HCT116 (cell line): Measurements from ENCODE around the gene DHX40. TPM values are rescaled to one million over a fixed set of nuclear protein-coding genes. Genes with fewer than 3 reads are reported as not detected.

Source experiments
- ATAC-seq: fragments of 200-7000 bp; cut with Tn5 transposase; 2 replicates; pipeline ENCODE4 v1.9.1; 2020; ENCODE audit warnings: mild to moderate bottlenecking, moderate library complexity
- BruUV-seq: library from RNA; stranded (reverse); fragments of 400-500 nt; replicated peaks from 2 replicates; lab custom pipeline; 2021; lab: Mats Ljungman, UMichigan
- CTCF ChIA-PET: fragments of 300-600 bp; sonication (Branson Sonifier 250); formaldehyde crosslinking; loops from one replicate; lab custom pipeline; 2021; ENCODE audit warnings: antibody characterized with exemption; lab: Charles Lee
- POLR2A ChIA-PET: fragments of 300-600, 350-600 bp; sonication (Branson Sonifier 250); formaldehyde crosslinking; loops from one replicate; lab custom pipeline; 2021; ENCODE audit warnings: antibody characterized with exemption; lab: Charles Lee
- RAD21 ChIA-PET, 2 experiments: fragments of 300-600 bp; sonication (Branson Sonifier 250); formaldehyde crosslinking; loops; one replicate each; lab custom pipeline; 2023; ENCODE audit warnings: low total read pairs in 2 of 2; ENCODE audit not compliant: uncharacterized antibody in 2 of 2, unreplicated experiment in 2 of 2, low non-redundant PET in 1 of 2; lab: Charles Lee
- DNase-seq: peaks from one replicate; pipeline ENCODE4 v3.0.0-alpha.2; 2010; ENCODE audit warnings: low read depth, low spot score
- H2AFZ ChIP-seq: fragments of 200-600 bp; shearing (Covaris generic), sonication (generic); 2 replicates; pipeline ENCODE4 v1.6.1; 2017; ENCODE audit warnings: low read depth, mixed run types, mixed read lengths, antibody characterized with exemption, low read length; ENCODE audit not compliant: poor library complexity, severe bottlenecking
- H3K27ac ChIP-seq: 2 replicates; pipeline ENCODE4 v1.5.1; 2012; ENCODE audit warnings: low read depth, low read length
- H3K27me3 ChIP-seq: fragments of 200-600 bp; sonication (generic); 2 replicates; pipeline ENCODE4 v1.6.1; 2016; ENCODE audit warnings: mixed run types, low read length, mixed read lengths; ENCODE audit not compliant: insufficient read depth
- H3K36me3 ChIP-seq, 2 experiments: fragments of 200-500 bp in 1 of 2; fragments of 200-600 bp in 1 of 2; sonication (Bioruptor generic) in 1 of 2; sonication (generic) in 1 of 2; 2 replicates each; pipeline versions ENCODE4 v1.5.1 to v1.6.1; 2014 to 2016; ENCODE audit warnings: low read length in 2 of 2, inconsistent platforms in 1 of 2, mixed read lengths in 1 of 2, mixed run types in 1 of 2; ENCODE audit not compliant: insufficient read depth in 2 of 2, control insufficient read depth in 1 of 2
- H3K4me1 ChIP-seq, 2 experiments: fragments of 200-600 bp in 1 of 2; sonication (generic) in 1 of 2; 2 replicates each; pipeline versions ENCODE4 v1.5.1 to v1.6.1; 2012 to 2017; ENCODE audit warnings: low read length in 2 of 2, inconsistent platforms in 1 of 2, mild to moderate bottlenecking in 1 of 2, mixed read lengths in 1 of 2, mixed run types in 1 of 2, moderate library complexity in 1 of 2; ENCODE audit not compliant: insufficient read depth in 2 of 2, control insufficient read depth in 1 of 2
- H3K4me2 ChIP-seq: fragments of 200-600 bp; sonication (generic); 2 replicates; pipeline ENCODE4 v1.6.1; 2017; ENCODE audit warnings: mixed run types, low read length, mixed read lengths
- H3K4me3 ChIP-seq, 2 experiments: fragments of 200-600 bp in 1 of 2; sonication (generic) in 1 of 2; replicated peaks in 1 of 2; 2 replicates each; pipeline ENCODE4 v1.5.1; 2011 to 2016; ENCODE audit warnings: low read length in 2 of 2, control low read depth in 1 of 2, low read depth in 1 of 2, mild to moderate bottlenecking in 1 of 2, mixed read lengths in 1 of 2, mixed run types in 1 of 2
- H3K79me2 ChIP-seq: fragments of 200-600 bp; sonication (generic); 2 replicates; pipeline ENCODE4 v1.6.1; 2017; ENCODE audit warnings: mild to moderate bottlenecking, mixed run types, low read length, moderate library complexity, mixed read lengths; ENCODE audit not compliant: insufficient read depth
- H3K9ac ChIP-seq: fragments of 200-600 bp; sonication (generic); 2 replicates; pipeline ENCODE4 v1.6.1; 2016; ENCODE audit warnings: low read length, mixed read lengths
- H3K9me2 ChIP-seq: fragments of 200-600 bp; sonication (generic), shearing (Covaris generic); 2 replicates; pipeline ENCODE4 v1.6.1; 2017; ENCODE audit warnings: mixed run types, mild to moderate bottlenecking, moderate library complexity; ENCODE audit not compliant: insufficient read depth
- H3K9me3 ChIP-seq, 2 experiments: fragments of 200-500 bp in 1 of 2; fragments of 200-600 bp in 1 of 2; sonication (Bioruptor generic) in 1 of 2; sonication (generic) in 1 of 2; 2 replicates each; pipeline ENCODE4 v1.6.1; 2014 to 2017; ENCODE audit warnings: low read length in 2 of 2, mixed read lengths in 2 of 2, inconsistent platforms in 1 of 2, low read depth in 1 of 2, mild to moderate bottlenecking in 1 of 2, mixed run types in 1 of 2, moderate library complexity in 1 of 2; ENCODE audit not compliant: control insufficient read depth in 1 of 2, insufficient read depth in 1 of 2
- H4K20me1 ChIP-seq: fragments of 200-600 bp; sonication (generic), shearing (Covaris generic); 2 replicates; pipeline ENCODE4 v1.6.1; 2017; ENCODE audit warnings: mixed run types, mild to moderate bottlenecking, moderate library complexity; ENCODE audit not compliant: insufficient read depth
- CBX3 ChIP-seq: IDR thresholded peaks from 2 replicates; pipeline ENCODE4 v1.6.1; 2012; ENCODE audit warnings: low read depth
- CEBPB ChIP-seq: IDR thresholded peaks from 2 replicates; pipeline ENCODE4 v1.6.1; 2012; ENCODE audit warnings: low read depth
- EGR1 ChIP-seq: IDR thresholded peaks from 2 replicates; pipeline ENCODE4 v1.6.1; 2012; ENCODE audit warnings: low read depth
- ELF1 ChIP-seq: IDR thresholded peaks from 2 replicates; pipeline ENCODE4 v1.6.1; 2012; ENCODE audit warnings: low read depth, borderline replicate concordance
- EZH2 ChIP-seq: fragments of 200-600 bp; sonication (generic); IDR thresholded peaks from 2 replicates; pipeline ENCODE4 v1.6.1; 2017; ENCODE audit warnings: antibody characterized with exemption, mixed run types
- JUND ChIP-seq: IDR thresholded peaks from 2 replicates; pipeline ENCODE4 v1.6.1; 2012
- POLR2A ChIP-seq: IDR thresholded peaks from 2 replicates; pipeline ENCODE4 v1.7.0; 2011; ENCODE audit warnings: borderline replicate concordance; ENCODE audit not compliant: insufficient read depth, insufficient read length; ENCODE audit errors: extremely low read depth
- POLR2AphosphoS5 ChIP-seq: IDR thresholded peaks from 2 replicates; pipeline ENCODE4 v1.6.1; 2011; ENCODE audit warnings: mild to moderate bottlenecking, low read depth, low read length, moderate library complexity
- SIN3A ChIP-seq: IDR thresholded peaks from 2 replicates; pipeline ENCODE4 v1.6.1; 2012; ENCODE audit warnings: low read depth
- SP1 ChIP-seq: IDR thresholded peaks from 2 replicates; pipeline ENCODE4 v1.6.1; 2012; ENCODE audit warnings: low read depth
- TCF7L2 ChIP-seq: IDR thresholded peaks from 2 replicates; pipeline ENCODE4 v1.7.0; 2011; ENCODE audit warnings: borderline replicate concordance, inconsistent platforms; ENCODE audit not compliant: insufficient read depth, insufficient read length; ENCODE audit errors: extremely low read depth
- YY1 ChIP-seq: IDR thresholded peaks from 2 replicates; pipeline ENCODE4 v1.6.1; 2011; ENCODE audit warnings: low read length, low read depth, moderate library complexity, mild to moderate bottlenecking; ENCODE audit not compliant: insufficient replicate concordance; ENCODE audit errors: extremely low read depth
- ZFX ChIP-seq: fragments of 450-650 bp; IDR thresholded peaks from 2 replicates; pipeline ENCODE4 v1.6.1; 2017
- intact Hi-C: fragments of 100-400 bp; cut with micrococcal nuclease; formaldehyde crosslinking; loops from 2 replicates; pipeline ENCODE4 v1.10.0; 2022
- total RNA-seq: library from RNA; stranded (reverse); gene quantifications from one replicate; pipeline ENCODE4 v1.2.1, GENCODE V29; 2021; ENCODE audit not compliant: unreplicated experiment
- TF ChIP-seq, protein P1 (sequence below), 3 experiments: fragments of 200-600 bp in 1 of 3; sonication (generic) in 1 of 3; IDR thresholded peaks in 2 of 3; conservative IDR thresholded peaks in 1 of 3; 2 replicates each; pipeline ENCODE4 v1.5.1; 2012 to 2017; ENCODE audit warnings: low read depth in 2 of 3, low read length in 2 of 3, antibody characterized with exemption in 1 of 3, borderline replicate concordance in 1 of 3, control low read depth in 1 of 3, mild to moderate bottlenecking in 1 of 3, mixed read lengths in 1 of 3, mixed run types in 1 of 3, moderate library complexity in 1 of 3; ENCODE audit not compliant: insufficient read depth in 1 of 3
- TF ChIP-seq, protein P2 (sequence below): IDR thresholded peaks from 2 replicates; pipeline ENCODE4 v1.6.1; 2012; ENCODE audit warnings: low read depth
- TF ChIP-seq, protein P3 (sequence below): IDR thresholded peaks from 2 replicates; pipeline ENCODE4 v1.6.1; 2012
- TF ChIP-seq, protein P4 (sequence below): IDR thresholded peaks from 2 replicates; pipeline ENCODE4 v1.6.1; 2011; ENCODE audit warnings: mild to moderate bottlenecking, low read length, moderate library complexity; ENCODE audit not compliant: insufficient replicate concordance; ENCODE audit errors: extremely low read depth

Gene DHX40
- total RNA-seq, 1 experiment from 2014 or later = 58.7 TPM

DNA sequence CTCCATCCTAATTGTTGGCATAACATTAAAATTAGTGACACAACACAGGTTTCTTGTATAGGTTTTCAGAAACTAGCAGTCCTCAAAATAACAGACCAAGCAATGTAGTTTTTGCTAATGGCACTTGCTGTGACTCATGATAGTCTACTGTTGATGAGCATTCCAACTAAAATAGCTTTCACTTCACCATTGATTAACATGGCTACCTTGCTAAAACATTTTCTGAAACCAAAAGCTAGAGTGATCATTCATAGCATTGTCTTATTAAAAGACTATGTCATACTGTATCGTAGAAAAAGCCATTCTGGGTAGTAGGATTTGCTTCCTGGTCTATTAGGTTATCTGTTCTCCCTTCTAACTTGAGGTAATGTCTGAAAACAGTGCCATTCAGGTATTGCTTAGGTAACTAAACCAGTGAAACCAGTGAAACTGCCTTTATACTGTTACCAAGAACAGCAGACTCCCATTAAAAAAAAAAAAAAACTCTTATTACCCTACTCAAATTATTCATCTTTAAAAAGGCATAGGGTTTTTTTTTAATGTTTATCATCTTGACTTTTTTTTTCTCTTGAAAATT is 51.8 kb downstream of the DHX40 start:
- peaks cover 5 to 6% of the 10 kb centered on the region in 2 experiments; a peak in 2 of 4 replicates for H3K36me3 ChIP-seq
- peaks cover 15% of the 10 kb centered on the region; the same call in 1 of the 2 replicates for H4K20me1 ChIP-seq
- no peak overlapping the region for H2AFZ ChIP-seq
- peak overlapping the region; percentile 98; the same call in 1 of the 2 replicates for H3K9ac ChIP-seq
- ChIA-PET POLR2A (interaction anchor here (1.0 kb wide), 1 partner anchor 8 kb away, joined by 3 read pairs; no protein-coding TSS in a partner anchor), RAD21 (no interaction called here), CTCF (no interaction called here)
- no peak for ATAC-seq
- peaks cover 41% of the 10 kb centered on the region for H3K79me2 ChIP-seq
- H3K9me3 ChIP-seq = no peaks in the 10 kb centered on the region
- peak overlapping the region; percentile 82; the same call in 1 of the 2 replicates for H3K4me2 ChIP-seq
- DNase-seq = no peak
- TF ChIP-seq ZFX = no peak
- TF ChIP-seq, protein P1, sequence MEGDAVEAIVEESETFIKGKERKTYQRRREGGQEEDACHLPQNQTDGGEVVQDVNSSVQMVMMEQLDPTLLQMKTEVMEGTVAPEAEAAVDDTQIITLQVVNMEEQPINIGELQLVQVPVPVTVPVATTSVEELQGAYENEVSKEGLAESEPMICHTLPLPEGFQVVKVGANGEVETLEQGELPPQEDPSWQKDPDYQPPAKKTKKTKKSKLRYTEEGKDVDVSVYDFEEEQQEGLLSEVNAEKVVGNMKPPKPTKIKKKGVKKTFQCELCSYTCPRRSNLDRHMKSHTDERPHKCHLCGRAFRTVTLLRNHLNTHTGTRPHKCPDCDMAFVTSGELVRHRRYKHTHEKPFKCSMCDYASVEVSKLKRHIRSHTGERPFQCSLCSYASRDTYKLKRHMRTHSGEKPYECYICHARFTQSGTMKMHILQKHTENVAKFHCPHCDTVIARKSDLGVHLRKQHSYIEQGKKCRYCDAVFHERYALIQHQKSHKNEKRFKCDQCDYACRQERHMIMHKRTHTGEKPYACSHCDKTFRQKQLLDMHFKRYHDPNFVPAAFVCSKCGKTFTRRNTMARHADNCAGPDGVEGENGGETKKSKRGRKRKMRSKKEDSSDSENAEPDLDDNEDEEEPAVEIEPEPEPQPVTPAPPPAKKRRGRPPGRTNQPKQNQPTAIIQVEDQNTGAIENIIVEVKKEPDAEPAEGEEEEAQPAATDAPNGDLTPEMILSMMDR (IDR thresholded peaks at IDR 0.05 in 2 of 3, conservative IDR thresholded peaks at IDR 0.05 in 1 of 3; ENCODE audit: borderline replicate concordance in 1 of 3, insufficient read depth in 1 of 3, low read depth in 2 of 3, low read length in 2 of 3) = no peak
- no peak for TF ChIP-seq CBX3
- TF ChIP-seq SIN3A = no peak
- TF ChIP-seq, protein P2, sequence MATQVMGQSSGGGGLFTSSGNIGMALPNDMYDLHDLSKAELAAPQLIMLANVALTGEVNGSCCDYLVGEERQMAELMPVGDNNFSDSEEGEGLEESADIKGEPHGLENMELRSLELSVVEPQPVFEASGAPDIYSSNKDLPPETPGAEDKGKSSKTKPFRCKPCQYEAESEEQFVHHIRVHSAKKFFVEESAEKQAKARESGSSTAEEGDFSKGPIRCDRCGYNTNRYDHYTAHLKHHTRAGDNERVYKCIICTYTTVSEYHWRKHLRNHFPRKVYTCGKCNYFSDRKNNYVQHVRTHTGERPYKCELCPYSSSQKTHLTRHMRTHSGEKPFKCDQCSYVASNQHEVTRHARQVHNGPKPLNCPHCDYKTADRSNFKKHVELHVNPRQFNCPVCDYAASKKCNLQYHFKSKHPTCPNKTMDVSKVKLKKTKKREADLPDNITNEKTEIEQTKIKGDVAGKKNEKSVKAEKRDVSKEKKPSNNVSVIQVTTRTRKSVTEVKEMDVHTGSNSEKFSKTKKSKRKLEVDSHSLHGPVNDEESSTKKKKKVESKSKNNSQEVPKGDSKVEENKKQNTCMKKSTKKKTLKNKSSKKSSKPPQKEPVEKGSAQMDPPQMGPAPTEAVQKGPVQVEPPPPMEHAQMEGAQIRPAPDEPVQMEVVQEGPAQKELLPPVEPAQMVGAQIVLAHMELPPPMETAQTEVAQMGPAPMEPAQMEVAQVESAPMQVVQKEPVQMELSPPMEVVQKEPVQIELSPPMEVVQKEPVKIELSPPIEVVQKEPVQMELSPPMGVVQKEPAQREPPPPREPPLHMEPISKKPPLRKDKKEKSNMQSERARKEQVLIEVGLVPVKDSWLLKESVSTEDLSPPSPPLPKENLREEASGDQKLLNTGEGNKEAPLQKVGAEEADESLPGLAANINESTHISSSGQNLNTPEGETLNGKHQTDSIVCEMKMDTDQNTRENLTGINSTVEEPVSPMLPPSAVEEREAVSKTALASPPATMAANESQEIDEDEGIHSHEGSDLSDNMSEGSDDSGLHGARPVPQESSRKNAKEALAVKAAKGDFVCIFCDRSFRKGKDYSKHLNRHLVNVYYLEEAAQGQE = no peak
- no peak for TF ChIP-seq EZH2
- no peak for TF ChIP-seq TCF7L2
- TF ChIP-seq POLR2AphosphoS5 = no peak
- TF ChIP-seq, protein P3, sequence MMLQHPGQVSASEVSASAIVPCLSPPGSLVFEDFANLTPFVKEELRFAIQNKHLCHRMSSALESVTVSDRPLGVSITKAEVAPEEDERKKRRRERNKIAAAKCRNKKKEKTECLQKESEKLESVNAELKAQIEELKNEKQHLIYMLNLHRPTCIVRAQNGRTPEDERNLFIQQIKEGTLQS = no peak
- no peak for TF ChIP-seq POLR2A
- TF ChIP-seq, protein P4, sequence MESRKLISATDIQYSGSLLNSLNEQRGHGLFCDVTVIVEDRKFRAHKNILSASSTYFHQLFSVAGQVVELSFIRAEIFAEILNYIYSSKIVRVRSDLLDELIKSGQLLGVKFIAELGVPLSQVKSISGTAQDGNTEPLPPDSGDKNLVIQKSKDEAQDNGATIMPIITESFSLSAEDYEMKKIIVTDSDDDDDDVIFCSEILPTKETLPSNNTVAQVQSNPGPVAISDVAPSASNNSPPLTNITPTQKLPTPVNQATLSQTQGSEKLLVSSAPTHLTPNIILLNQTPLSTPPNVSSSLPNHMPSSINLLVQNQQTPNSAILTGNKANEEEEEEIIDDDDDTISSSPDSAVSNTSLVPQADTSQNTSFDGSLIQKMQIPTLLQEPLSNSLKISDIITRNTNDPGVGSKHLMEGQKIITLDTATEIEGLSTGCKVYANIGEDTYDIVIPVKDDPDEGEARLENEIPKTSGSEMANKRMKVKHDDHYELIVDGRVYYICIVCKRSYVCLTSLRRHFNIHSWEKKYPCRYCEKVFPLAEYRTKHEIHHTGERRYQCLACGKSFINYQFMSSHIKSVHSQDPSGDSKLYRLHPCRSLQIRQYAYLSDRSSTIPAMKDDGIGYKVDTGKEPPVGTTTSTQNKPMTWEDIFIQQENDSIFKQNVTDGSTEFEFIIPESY = no peak
- no peak for TF ChIP-seq YY1
- no peak for TF ChIP-seq JUND
- TF ChIP-seq CEBPB = no peak
- no peak for TF ChIP-seq SP1
- TF ChIP-seq ELF1 = no peak
- no peak for TF ChIP-seq EGR1
- no peak overlapping the region; a peak in 1 of 4 replicates for H3K4me3 ChIP-seq
- no TSS peak for BruUV-seq
- intact Hi-C loops = no loop called here
- H3K4me1 ChIP-seq = peaks cover 19 to 32% of the 10 kb centered on the region in 2 experiments
- H3K9me2 ChIP-seq = no peaks in the 10 kb centered on the region
- peak overlapping the region; percentile 94; the same call in 1 of the 2 replicates for H3K27ac ChIP-seq
- no peaks in the 10 kb centered on the region for H3K27me3 ChIP-seq
